HG02642 (cell line): ENCODE data around the gene CHD5.
"Not testable (repeated sequence)": the region's sequence is repeated elsewhere in the genome, so short reads cannot be mapped to it uniquely, and the experiment has no call there.

Source experiments
- ATAC-seq: cut with Tn5 transposase; IDR thresholded peaks from one replicate; pipeline ENCODE4 v1.9.1; 2021; ENCODE audit warnings: mild to moderate bottlenecking; ENCODE audit not compliant: unreplicated experiment, poor library complexity

Gene CHD5

GRCh38 chr1:6074192-6074901 is 105.8 kb downstream of the CHD5 start:
- no peak for ATAC-seq

DNA sequence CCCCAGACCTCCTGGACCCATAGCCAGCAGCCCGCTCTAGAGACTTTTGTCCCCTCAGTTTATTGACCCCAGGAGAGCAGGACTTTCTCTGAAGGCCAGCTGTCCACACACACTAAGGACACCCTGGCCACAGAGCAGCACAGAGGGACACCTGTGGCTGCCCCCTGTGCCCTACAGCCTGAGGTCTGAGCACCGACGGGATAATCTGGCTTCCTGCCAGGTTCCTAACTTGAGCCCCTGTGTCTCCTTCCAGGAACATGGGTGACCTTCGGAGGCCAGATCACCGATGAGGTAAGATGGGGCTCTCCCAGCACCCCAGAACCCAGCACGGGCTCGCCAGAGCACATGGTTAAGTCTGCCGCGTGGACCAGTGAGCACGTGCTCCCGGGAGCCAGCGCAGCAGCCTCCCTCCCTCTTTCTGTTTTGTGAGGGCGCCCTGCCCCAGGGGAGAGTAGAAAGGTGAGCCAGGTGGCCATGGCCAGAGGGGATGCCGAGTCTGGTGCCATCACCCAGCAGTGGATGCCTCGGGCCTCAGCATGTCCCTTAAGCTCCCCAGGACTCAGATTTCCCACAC is 106.6 kb downstream of the CHD5 start:
- ATAC-seq, result no peak

DNA sequence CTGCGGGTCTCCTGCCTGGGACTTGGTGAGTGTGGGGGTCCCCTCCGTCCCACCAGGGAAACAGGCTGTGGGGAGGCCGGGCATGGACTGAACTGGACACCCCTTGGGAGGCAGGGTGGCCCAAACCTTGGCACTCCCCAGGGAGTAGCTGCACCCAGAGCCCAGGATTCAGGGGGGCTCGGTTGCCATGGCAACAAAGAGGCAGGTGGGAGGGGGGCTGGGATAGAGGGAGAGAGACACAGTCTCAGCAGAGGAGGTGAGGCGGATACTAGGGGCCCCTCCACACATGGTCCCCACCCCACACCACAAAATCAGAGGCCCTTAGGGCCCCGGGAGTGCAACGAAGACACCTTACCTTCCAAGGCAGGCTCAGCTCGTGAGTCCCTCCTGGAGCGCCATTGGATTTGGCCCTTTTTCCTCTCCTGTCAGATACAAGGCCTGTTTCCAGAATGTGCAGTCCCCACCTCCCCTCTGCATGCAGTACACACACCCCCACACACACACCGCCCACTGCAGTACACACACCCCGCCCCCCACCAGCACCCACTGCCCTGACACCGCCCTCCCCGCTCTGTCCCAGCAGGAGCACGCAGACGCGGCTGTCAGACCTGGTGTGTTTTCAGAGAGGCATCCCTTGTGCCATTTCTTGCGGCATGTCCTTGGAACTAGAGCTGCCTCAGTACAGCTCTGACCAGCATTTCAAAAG is 107.2 kb downstream of the CHD5 start:
- ATAC-seq, result no peak

DNA sequence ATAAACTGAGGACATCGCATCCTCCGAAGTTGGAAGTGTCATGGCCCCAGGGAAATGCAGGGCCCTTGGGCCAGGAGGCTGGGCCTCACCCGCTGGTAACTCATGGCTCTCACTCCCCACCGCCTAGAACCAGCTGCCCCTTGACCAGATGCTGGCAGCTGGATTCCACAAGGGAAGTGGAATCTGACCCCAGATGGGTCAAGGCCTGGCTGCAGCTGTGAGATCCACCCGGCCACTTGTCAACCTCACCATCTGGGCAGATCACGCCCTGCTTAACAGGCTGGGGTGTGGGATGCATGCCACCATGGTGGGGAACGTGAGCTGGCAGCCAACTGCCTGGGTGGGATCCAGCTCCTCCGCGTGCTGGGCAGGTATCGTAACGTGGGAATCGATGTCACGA is 108.9 kb downstream of the CHD5 start:
- no peak for ATAC-seq

GRCh38 chr1:6070450-6070974 is 109.6 kb downstream of the CHD5 start:
- ATAC-seq, result no peak

DNA sequence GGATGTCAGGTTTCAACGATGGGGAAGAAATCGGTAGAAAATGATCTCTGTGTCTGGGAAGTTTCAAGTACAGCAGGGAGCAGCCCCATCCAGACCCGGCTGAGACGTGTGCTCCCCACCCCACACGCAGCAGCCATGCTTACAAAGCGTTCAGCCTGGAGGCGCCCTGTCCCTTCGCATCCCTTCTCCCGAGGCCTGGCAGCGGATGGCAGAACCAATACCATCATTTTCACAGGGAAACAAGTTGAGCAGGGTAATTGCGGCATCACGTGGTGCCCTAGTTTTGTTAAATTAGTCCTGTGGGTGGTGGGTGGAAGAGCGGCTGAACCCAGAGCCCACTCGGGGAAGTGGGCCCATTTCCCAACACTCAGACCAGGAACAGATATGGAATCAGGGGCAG is 110.5 kb downstream of the CHD5 start:
- ATAC-seq, result no peak

- ATAC-seq, result no peak
Observed at GRCh38 chr1:6068932-6069331, 111.2 kb downstream of the CHD5 start.

DNA sequence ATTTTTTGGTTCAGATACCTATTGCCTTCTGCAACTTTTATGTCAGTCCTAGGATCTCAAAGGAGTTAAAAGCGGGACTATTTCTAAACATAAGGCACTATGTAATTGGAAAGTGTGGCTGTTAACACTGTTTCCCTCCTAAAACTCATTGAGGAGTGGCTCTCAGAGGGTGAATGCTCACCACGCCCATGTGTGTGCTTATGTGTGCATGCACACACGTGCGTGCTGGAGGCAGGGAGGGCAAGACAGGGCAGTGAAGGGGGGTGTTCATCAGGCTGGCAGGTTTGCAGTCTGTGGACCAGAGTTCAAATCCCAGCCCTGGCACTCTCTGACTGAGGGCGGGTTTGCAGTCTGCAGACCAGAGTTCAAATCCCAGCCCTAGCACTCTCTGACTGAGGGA is 112.0 kb downstream of the CHD5 start:
- no peak for ATAC-seq

GRCh38 chr1:6066680-6067079 is 113.4 kb downstream of the CHD5 start:
- ATAC-seq, result no peak

DNA sequence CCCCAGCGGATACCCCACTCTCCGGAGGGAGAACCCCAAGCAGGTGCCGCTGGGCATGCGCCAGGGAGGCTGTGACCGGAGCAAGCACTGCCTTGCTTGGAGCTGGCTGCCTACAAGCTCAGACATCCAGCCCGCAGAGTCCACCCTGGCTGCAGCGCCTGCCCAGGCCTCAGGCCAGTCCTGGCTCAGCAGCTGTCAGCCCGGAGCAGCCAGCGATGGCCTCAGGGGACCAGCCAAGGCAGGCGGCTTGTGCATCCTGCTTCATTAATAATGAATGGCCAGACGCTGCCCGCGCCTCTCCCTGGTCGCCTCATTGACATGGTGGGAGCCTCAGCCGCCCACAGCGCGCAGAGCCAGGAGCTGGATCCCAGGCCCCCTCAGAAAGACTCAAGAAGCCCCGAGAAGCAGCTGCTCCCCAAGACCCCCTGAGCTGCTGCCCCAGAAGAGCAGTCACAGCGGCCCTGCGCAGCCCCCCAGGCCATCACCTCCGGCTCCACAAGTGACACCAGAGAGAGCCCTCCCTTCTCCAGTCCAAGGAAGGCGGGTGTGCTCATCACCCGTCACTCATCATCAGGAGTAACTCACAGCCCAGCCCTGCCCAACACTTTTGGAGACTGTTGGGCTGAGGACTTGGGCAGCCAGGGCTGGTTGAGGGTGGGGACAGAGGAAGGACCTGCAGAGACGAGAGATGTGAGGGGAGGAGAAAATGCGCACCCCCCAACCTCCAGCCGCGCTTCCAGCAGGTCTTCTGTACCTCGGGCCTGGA is 114.8 kb downstream of the CHD5 start:
- ATAC-seq, result no peak

DNA sequence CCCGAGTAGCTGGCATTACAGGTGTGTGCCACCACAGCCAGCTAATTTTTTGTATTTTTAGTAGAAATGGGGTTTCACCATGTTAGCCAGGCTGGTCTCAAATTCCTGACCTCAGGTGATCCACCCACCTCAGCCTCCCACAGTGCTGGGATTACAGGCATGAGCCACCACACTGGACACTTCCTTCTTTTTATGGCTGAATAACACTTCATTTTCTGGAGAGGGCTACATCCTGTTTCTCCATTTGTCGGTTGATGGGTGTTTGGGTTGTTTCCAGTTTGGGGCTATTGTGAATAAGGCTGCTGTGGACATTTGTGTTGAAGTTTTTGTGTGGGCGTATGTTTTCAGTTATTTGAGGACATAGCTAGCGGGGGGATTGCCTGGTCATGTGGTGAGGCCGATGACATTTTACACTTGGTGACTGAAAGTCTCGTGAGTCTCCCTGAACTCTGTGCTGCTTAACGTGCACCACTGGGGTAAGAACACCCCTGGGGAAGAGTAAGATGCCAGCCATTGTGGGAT is 116.5 kb downstream of the CHD5 start:
- ATAC-seq, result not testable (repeated sequence)

DNA sequence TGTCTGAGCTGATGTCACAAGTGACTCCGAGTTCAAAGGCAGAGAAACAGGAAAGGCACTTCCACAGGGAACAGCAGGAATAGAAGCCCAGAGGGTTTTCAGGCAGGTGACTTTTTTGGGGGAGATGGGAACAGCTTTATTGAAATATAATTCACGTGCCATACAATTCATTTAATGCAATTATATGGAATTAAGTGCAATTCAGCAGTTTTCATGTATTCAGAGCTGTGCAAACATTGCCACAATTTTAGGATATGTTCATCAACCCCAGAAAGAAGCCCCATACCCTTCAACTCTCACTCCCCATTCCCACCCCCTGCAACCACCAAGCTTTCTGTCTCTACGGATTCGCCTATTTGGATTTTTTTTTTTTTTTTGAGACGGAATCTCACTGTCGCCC is 117.5 kb downstream of the CHD5 start:
- ATAC-seq, result no peak

DNA sequence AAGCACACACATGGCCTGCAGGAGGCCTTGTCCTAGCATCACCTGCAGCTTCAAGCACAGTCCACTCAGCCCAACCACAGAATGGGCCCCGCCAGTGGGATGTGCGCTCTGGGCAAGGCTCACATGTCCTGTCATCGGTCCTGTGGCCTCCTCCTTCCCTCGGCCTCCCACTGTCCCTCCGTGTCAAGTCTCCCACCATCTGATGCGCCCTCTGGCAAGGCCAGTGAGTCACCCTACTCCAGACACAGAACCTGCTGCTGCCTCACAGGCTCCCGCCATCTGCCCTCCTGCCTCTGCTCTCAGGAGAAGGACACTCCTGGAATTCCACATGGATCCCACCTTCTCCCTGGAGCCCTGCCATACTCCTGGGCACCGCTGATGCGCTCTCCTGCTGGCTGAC is 120.3 kb downstream of the CHD5 start:
- ATAC-seq, result no peak

DNA sequence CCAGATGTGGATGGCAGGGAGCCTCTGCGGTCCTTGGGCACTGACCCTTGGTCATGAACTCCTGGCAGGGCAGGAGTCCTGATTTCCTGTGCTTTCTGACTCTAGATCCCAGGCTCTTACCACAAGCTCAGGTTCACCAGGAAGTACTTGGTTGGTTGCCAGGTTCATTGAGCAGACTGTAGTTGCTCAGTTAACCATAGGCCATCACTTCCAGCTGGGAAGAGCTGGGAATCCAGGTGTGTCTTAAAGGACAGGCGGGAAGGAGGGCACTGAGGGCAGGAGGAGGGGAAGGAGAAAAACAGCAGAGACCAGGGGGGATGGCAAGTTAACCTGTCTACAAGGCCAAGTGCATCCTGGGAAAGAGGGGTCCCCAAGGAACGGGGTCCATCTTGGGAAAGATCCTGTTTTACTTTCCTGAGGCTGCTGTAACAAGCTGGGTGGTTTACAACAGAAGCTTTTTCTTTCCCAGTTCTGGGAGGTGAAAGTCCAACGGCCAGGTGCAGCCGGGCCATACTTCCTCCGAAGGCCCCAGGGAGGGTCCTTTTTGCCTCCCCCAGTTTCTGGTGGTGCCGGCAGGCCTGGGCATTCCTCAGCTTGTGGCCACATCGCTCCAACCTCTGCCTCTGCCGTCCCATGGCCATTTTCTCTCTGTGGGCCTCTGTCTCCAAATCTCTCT is 122.8 kb downstream of the CHD5 start:
- ATAC-seq, result no peak

DNA sequence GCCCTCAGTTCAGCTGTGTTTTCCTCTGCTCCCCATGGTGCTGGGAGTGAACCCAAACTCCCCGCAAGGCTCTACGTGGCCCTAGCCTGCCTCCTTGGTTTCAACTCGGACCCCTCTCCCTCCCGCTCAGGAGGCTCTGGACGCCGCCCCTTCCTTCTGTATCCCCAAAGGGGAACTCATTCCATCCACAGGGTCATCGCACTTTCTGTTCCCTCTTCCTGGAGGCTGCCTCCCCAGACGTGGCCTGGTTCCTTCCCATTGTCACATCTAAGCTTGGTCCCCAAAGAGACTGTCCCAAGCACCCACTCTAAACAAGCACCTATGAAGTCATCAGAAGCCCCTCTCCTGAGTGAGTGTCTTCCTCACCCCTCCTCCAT is 123.6 kb downstream of the CHD5 start:
- no peak for ATAC-seq

GRCh38 chr1:6054596-6054995 is 125.5 kb downstream of the CHD5 start:
- no peak for ATAC-seq

DNA sequence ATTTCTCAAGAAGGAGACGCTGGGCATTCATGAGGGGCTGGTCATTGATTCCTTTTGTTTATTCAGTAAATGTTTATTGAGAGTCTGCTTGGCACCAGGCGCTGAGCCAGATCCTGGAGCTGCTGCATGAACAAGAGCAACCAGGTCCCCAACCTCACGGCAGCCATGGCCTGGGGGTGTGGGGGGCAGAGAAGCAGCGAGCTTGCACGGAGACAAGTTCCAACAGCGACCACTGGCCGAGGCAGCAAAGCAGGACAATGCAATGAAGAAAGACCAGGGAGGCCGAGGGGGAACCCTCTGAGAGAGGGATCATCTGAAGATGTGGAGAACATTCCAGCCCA is 126.9 kb downstream of the CHD5 start:
- no peak for ATAC-seq

GRCh38 chr1:6052543-6053205 is 127.4 kb downstream of the CHD5 start:
- ATAC-seq, result no peak
